Measurements from ENCODE around the gene RIT2.

RIT2 gene

DNA sequence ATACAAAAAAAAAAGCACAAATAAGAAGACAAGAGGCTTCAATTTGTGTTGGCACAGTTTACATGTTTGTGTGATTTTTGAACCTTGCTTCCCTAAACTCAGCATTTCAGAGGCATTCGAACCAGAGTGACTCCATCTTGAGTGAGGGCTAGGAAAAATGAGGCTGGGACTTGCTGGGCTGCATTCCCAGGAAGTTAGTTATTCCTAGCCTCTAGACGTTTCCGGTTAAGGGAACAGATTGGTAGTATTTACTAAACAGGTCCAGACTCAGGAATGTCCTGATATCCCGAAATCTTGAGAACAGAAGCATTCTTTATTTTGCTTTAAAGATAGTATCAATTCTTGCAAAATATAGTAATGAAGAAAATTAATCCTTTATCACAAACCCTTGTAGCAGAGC is 46.7 kb downstream of the RIT2 start:
- H3K4me3 ChIP-seq (ENCODE audit: low read depth, low read length): no peak overlapping the region
- no peaks in the 10 kb centered on the region for H3K9me3 ChIP-seq (ENCODE audit: control insufficient read depth, low read length)
- no peak overlapping the region for H3K9ac ChIP-seq
- H3K79me2 ChIP-seq: no peaks in the 10 kb centered on the region
- no peaks in the 10 kb centered on the region for H3K27me3 ChIP-seq (ENCODE audit: control insufficient read depth, insufficient read depth, low read length)
- H2AFZ ChIP-seq: no peak overlapping the region
- TF ChIP-seq, protein P1, sequence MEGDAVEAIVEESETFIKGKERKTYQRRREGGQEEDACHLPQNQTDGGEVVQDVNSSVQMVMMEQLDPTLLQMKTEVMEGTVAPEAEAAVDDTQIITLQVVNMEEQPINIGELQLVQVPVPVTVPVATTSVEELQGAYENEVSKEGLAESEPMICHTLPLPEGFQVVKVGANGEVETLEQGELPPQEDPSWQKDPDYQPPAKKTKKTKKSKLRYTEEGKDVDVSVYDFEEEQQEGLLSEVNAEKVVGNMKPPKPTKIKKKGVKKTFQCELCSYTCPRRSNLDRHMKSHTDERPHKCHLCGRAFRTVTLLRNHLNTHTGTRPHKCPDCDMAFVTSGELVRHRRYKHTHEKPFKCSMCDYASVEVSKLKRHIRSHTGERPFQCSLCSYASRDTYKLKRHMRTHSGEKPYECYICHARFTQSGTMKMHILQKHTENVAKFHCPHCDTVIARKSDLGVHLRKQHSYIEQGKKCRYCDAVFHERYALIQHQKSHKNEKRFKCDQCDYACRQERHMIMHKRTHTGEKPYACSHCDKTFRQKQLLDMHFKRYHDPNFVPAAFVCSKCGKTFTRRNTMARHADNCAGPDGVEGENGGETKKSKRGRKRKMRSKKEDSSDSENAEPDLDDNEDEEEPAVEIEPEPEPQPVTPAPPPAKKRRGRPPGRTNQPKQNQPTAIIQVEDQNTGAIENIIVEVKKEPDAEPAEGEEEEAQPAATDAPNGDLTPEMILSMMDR (IDR thresholded peaks at IDR 0.05): no peak
- H3K36me3 ChIP-seq (ENCODE audit: control insufficient read depth, insufficient read depth, low read length): no peaks in the 10 kb centered on the region
- no peak overlapping the region for H3K27ac ChIP-seq
- no peak overlapping the region for H3K4me2 ChIP-seq (ENCODE audit: low read length)
- H3K4me1 ChIP-seq: no peaks in the 10 kb centered on the region

DNA sequence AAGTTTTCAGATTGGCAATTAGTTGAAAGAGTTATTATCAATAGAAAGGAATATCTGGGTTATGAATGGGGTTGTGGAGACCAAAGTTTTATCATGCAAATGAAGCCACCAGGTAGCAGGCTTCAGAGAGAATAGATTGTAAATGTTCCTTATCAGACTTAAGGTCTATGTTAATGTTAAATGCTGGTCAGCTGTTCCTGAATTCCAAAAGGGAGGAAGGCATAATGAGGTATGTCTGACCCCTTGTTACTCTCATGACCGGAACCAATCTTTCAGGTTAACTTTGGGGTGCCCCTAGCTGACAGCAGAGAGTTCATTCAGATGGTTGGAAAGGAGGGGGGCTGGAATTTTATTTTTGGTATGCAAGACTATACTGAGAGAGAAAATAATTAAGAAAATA is 47.9 kb downstream of the RIT2 start:
- H3K4me1 ChIP-seq: no peaks in the 10 kb centered on the region
- no peak overlapping the region for H3K4me3 ChIP-seq (ENCODE audit: low read depth, low read length)
- H3K36me3 ChIP-seq (ENCODE audit: control insufficient read depth, insufficient read depth, low read length): no peaks in the 10 kb centered on the region
- H3K4me2 ChIP-seq (ENCODE audit: low read length): no peak overlapping the region
- H3K27ac ChIP-seq: no peak overlapping the region
- H2AFZ ChIP-seq: no peak overlapping the region
- TF ChIP-seq, protein P1 (IDR thresholded peaks at IDR 0.05): no peak
- H3K9ac ChIP-seq: no peak overlapping the region
- H3K27me3 ChIP-seq (ENCODE audit: control insufficient read depth, insufficient read depth, low read length): no peaks in the 10 kb centered on the region
- no peaks in the 10 kb centered on the region for H3K9me3 ChIP-seq (ENCODE audit: control insufficient read depth, low read length)
- no peaks in the 10 kb centered on the region for H3K79me2 ChIP-seq

DNA sequence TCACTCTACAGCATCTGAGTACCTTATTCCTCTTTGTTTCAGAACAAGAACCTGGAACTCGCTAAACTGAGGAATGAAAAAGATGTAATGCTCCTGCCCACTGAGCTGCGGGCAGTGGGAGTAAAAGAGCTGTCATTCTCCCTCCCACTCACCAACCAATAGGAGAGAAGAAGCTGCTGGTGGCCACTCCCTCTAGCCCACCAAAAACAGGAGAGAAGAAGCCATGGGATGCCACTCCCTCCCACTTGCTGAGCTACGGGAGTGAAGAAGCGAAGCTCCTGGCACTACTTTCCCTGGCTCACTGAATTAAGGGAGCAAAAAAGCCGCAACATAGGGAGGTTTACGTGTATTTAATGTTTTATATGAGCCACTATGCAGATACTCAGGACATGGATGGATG is 53.7 kb downstream of the RIT2 start:
- H2AFZ ChIP-seq: no peak overlapping the region
- H3K4me1 ChIP-seq: no peaks in the 10 kb centered on the region
- no peak overlapping the region for H3K27ac ChIP-seq
- no peak overlapping the region for H3K4me3 ChIP-seq (ENCODE audit: low read depth, low read length)
- no peaks in the 10 kb centered on the region for H3K36me3 ChIP-seq (ENCODE audit: control insufficient read depth, insufficient read depth, low read length)
- no peaks in the 10 kb centered on the region for H3K79me2 ChIP-seq
- H3K4me2 ChIP-seq (ENCODE audit: low read length): no peak overlapping the region
- H3K27me3 ChIP-seq (ENCODE audit: control insufficient read depth, insufficient read depth, low read length): no peaks in the 10 kb centered on the region
- H3K9me3 ChIP-seq (ENCODE audit: control insufficient read depth, low read length): no peaks in the 10 kb centered on the region
- no peak overlapping the region for H3K9ac ChIP-seq
- TF ChIP-seq, protein P1 (IDR thresholded peaks at IDR 0.05): no peak

DNA sequence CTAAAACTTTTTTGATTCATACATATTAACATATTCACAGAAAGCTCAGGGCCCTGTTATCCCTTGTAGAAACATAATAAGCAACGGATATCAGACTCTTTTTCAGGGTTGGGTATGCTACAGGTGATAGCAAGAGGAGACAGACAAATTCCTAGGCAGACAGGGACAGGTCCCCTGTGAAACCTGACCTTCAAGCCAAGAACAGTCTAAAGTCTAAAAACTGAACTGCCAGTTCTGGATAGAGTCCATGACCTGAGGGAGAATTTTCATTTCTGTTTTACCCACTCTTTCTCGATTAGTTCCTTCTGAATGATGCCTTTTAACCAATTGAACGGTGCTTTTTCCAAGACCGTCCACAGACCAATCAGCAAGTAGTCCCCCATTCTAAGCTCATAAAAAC is 54.2 kb downstream of the RIT2 start:
- TF ChIP-seq, protein P1 (IDR thresholded peaks at IDR 0.05): no peak
- H2AFZ ChIP-seq: no peak overlapping the region
- no peak overlapping the region for H3K4me3 ChIP-seq (ENCODE audit: low read depth, low read length)

DNA sequence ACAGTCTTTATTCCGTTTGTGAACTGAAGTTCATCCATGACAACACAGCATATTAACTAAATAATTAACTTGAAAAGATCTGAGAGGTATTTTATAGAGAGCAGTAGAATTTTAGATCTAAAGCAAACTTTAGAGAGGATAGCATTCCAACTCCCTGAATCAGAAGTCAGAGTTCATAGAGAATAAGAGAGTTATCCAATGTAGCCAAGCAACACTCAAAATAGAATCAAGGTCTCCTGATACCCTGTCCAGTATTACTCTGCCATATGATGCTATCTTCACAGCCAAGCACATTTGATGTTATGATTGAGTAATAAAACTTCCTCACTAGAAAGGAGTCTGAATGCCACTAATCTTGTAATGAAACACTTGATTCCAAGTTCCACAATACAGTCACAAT is 55.5 kb downstream of the RIT2 start:
- Histone ChIP-seq H3K36me3 (ENCODE audit: control insufficient read depth, insufficient read depth, low read length) (no peaks in the 10 kb centered on the region), H3K4me1 (no peaks in the 10 kb centered on the region), H2AFZ (no peak overlapping the region), H3K27me3 (ENCODE audit: control insufficient read depth, insufficient read depth, low read length) (no peaks in the 10 kb centered on the region), H3K9ac (no peak overlapping the region), H3K27ac (no peak overlapping the region), H3K9me3 (ENCODE audit: control insufficient read depth, low read length) (no peaks in the 10 kb centered on the region), H3K4me3 (ENCODE audit: low read depth, low read length) (no peak overlapping the region), H3K79me2 (no peaks in the 10 kb centered on the region), H3K4me2 (ENCODE audit: low read length) (no peak overlapping the region)
- TF ChIP-seq, protein P1 (IDR thresholded peaks at IDR 0.05): no peak

More for the DNA sequence above, 54.2 kb downstream of the RIT2 start:
- H3K79me2 ChIP-seq: no peaks in the 10 kb centered on the region
- H3K27ac ChIP-seq: no peak overlapping the region
- no peaks in the 10 kb centered on the region for H3K36me3 ChIP-seq (ENCODE audit: control insufficient read depth, insufficient read depth, low read length)
- no peaks in the 10 kb centered on the region for H3K9me3 ChIP-seq (ENCODE audit: control insufficient read depth, low read length)
- no peaks in the 10 kb centered on the region for H3K4me1 ChIP-seq
- no peaks in the 10 kb centered on the region for H3K27me3 ChIP-seq (ENCODE audit: control insufficient read depth, insufficient read depth, low read length)
- no peak overlapping the region for H3K4me2 ChIP-seq (ENCODE audit: low read length)
- H3K9ac ChIP-seq: no peak overlapping the region
